OCI-LY7 (cell line): ENCODE measurements around the gene LAMA2.

Experiments used
- EZH2phosphoT487 ChIP-seq: fragments of 200-600 bp; sonication (generic); IDR thresholded peaks from 2 replicates; pipeline ENCODE4 v1.6.1; 2018; ENCODE audit warnings: low read depth, borderline replicate concordance, mild to moderate bottlenecking, mixed run types, antibody characterized with exemption, low read length, moderate library complexity, mixed read lengths
- TF ChIP-seq, protein P1 (sequence below): fragments of 200-600 bp; sonication (generic); conservative IDR thresholded peaks from 2 replicates; pipeline ENCODE4 v1.5.1; 2014; ENCODE audit warnings: mild to moderate bottlenecking, antibody characterized with exemption, low read length, moderate library complexity, mixed read lengths

DNA sequence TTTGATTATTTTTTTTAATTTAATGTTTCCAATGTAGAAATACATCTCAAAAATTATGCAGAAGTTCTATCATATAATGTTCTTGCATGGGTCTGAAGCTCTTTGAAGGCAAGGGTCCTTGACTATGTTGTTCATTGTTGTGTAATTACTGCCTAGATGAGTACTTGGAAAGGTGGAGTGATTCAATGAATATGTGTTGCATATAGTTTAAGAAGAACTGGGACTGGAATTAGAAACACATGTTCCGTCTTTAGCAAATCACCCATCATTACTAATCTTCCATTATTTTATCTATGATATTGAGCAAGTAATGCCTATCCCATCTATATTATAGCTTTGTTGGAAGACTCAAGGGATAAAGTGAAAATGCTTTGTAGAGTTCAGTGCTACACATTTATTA lies 147.3 kb downstream of the LAMA2 start:
- TF ChIP-seq, protein P1, sequence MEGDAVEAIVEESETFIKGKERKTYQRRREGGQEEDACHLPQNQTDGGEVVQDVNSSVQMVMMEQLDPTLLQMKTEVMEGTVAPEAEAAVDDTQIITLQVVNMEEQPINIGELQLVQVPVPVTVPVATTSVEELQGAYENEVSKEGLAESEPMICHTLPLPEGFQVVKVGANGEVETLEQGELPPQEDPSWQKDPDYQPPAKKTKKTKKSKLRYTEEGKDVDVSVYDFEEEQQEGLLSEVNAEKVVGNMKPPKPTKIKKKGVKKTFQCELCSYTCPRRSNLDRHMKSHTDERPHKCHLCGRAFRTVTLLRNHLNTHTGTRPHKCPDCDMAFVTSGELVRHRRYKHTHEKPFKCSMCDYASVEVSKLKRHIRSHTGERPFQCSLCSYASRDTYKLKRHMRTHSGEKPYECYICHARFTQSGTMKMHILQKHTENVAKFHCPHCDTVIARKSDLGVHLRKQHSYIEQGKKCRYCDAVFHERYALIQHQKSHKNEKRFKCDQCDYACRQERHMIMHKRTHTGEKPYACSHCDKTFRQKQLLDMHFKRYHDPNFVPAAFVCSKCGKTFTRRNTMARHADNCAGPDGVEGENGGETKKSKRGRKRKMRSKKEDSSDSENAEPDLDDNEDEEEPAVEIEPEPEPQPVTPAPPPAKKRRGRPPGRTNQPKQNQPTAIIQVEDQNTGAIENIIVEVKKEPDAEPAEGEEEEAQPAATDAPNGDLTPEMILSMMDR, result no peak
- no peak for TF ChIP-seq EZH2phosphoT487
